KMS-11 (cell line): ENCODE measurements around the gene IRF2BP1.
A peak's percentile ranks its signal among the peaks of the same experiment; 100 is the strongest.

Experiments used
- H2AFZ ChIP-seq: fragments of 200-600 bp; sonication (generic); 2 replicates; pipeline ENCODE4 v1.6.1; 2016; ENCODE audit warnings: antibody characterized with exemption, mixed run types, low read depth
- H3K27ac ChIP-seq: fragments of 200-600 bp; sonication (generic); 2 replicates; pipeline ENCODE4 v1.6.1; 2016; ENCODE audit warnings: mild to moderate bottlenecking, mixed run types
- H3K27me3 ChIP-seq: fragments of 200-600 bp; sonication (generic); 2 replicates; pipeline ENCODE4 v1.6.1; 2017; ENCODE audit warnings: mild to moderate bottlenecking, low read depth, mixed run types, moderate library complexity; ENCODE audit not compliant: insufficient read depth
- H3K36me3 ChIP-seq: fragments of 200-600 bp; sonication (generic); 2 replicates; pipeline ENCODE4 v1.6.1; 2017; ENCODE audit warnings: mild to moderate bottlenecking, mixed run types; ENCODE audit not compliant: insufficient read depth
- H3K4me1 ChIP-seq: fragments of 200-600 bp; sonication (generic); 2 replicates; pipeline ENCODE4 v1.6.1; 2016; ENCODE audit warnings: mild to moderate bottlenecking, low read depth, mixed run types; ENCODE audit not compliant: poor library complexity, severe bottlenecking
- H3K4me2 ChIP-seq: fragments of 200-600 bp; sonication (generic); 2 replicates; pipeline ENCODE4 v1.7.0; 2016; ENCODE audit warnings: mild to moderate bottlenecking, mixed run types
- H3K4me3 ChIP-seq: fragments of 200-600 bp; sonication (generic); IDR thresholded peaks from 2 replicates; pipeline ENCODE4 v1.6.1; 2017; ENCODE audit warnings: low read depth, low read length, mixed read lengths; ENCODE audit not compliant: insufficient read depth
- H3K79me2 ChIP-seq: fragments of 200-600 bp; sonication (generic); 2 replicates; pipeline ENCODE4 v1.6.1; 2016; ENCODE audit warnings: low read depth, mixed run types; ENCODE audit not compliant: insufficient read depth
- H3K9ac ChIP-seq: fragments of 200-600 bp; sonication (generic); 2 replicates; pipeline ENCODE4 v1.6.1; 2016; ENCODE audit warnings: mild to moderate bottlenecking, mixed run types
- H4K20me1 ChIP-seq: fragments of 200-600 bp; sonication (generic); 2 replicates; pipeline ENCODE4 v1.6.1; 2016; ENCODE audit warnings: mild to moderate bottlenecking, mixed run types; ENCODE audit not compliant: insufficient read depth
- CTCF ChIP-seq: fragments of 200-600 bp; sonication (generic); conservative IDR thresholded peaks from 2 replicates; pipeline ENCODE4 v1.6.1; 2017; ENCODE audit warnings: low read depth, mild to moderate bottlenecking, antibody characterized with exemption, low read length, moderate library complexity, mixed read lengths

IRF2BP1 gene

GRCh38 chr19:45887200-45887710 is 1.3 kb upstream of the IRF2BP1 start:
- Histone ChIP-seq H4K20me1 (no peaks in the 10 kb centered on the region), H3K27ac (peak overlapping the region; percentile 46), H3K36me3 (no peaks in the 10 kb centered on the region), H3K4me1 (peaks cover 15% of the 10 kb centered on the region), H3K9ac (peak overlapping the region; percentile 48; the same call in 1 of the 2 replicates), H2AFZ (peak overlapping the region; percentile 60), H3K27me3 (no peaks in the 10 kb centered on the region), H3K4me2 (peak overlapping the region; percentile 54), H3K79me2 (no peaks in the 10 kb centered on the region), H3K4me3 (no peak overlapping the region)
- TF ChIP-seq CTCF = no peak

- peak overlapping the region; percentile 60 for H2AFZ ChIP-seq
- H3K9ac ChIP-seq = peak overlapping the region; percentile 48
- TF ChIP-seq CTCF = no peak
- H3K79me2 ChIP-seq = no peaks in the 10 kb centered on the region
- H3K4me3 ChIP-seq = no peak overlapping the region
- H3K4me2 ChIP-seq = peak overlapping the region; percentile 54
- no peaks in the 10 kb centered on the region for H3K27me3 ChIP-seq
- peak overlapping the region; percentile 46 for H3K27ac ChIP-seq
- peaks cover 22% of the 10 kb centered on the region for H3K4me1 ChIP-seq
- H3K36me3 ChIP-seq = no peaks in the 10 kb centered on the region
- H4K20me1 ChIP-seq = no peaks in the 10 kb centered on the region
These were observed 672 bp upstream of the IRF2BP1 start for GRCh38 chr19:45886427-45887199.

- no peak overlapping the region for H2AFZ ChIP-seq
- H3K9ac ChIP-seq = peak overlapping the region; percentile 48; the same call in 1 of the 2 replicates
- H3K27ac ChIP-seq = peak overlapping the region; percentile 39
These were observed 1.0 kb downstream of the IRF2BP1 start for GRCh38 chr19:45884682-45885555.

More at GRCh38 chr19:45884682-45885555, 1.0 kb downstream of the IRF2BP1 start:
- Histone ChIP-seq H3K4me1 (peaks cover 28% of the 10 kb centered on the region), H3K4me2 (peak overlapping the region; percentile 43; the same call in 1 of the 2 replicates), H3K36me3 (no peaks in the 10 kb centered on the region), H4K20me1 (no peaks in the 10 kb centered on the region), H3K27me3 (no peaks in the 10 kb centered on the region), H3K4me3 (no peak overlapping the region), H3K79me2 (no peaks in the 10 kb centered on the region)
- TF ChIP-seq CTCF = no peak
